Hepatocyte (in vitro differentiated cells): ENCODE data around the gene SUMF1.

ENCODE experiments used
- CTCF ChIP-seq: fragments of 200-600 bp; sonication (generic); IDR thresholded peaks from 2 replicates; pipeline ENCODE4 v1.5.1; 2016; ENCODE audit warnings: antibody characterized with exemption, mild to moderate bottlenecking; ENCODE audit not compliant: poor library complexity
- EZH2phosphoT487 ChIP-seq: fragments of 200-600 bp; sonication (generic); IDR thresholded peaks from one replicate; pipeline ENCODE4 v1.6.1; 2018; ENCODE audit warnings: antibody characterized with exemption, mild to moderate bottlenecking, low read depth, moderate library complexity; ENCODE audit not compliant: unreplicated experiment, severe bottlenecking

GRCh38 chr3:4385201-4385600 is 81.9 kb downstream of the SUMF1 start:
- no peak for TF ChIP-seq CTCF
- TF ChIP-seq EZH2phosphoT487: no peak
